Measurements from ENCODE around the gene CNOT9.

GRCh38 chr2:218547511-218547910 lies 21.1 kb upstream of the CNOT9 start:
- no peak for TF ChIP-seq POLR2A (IDR thresholded peaks at IDR 0.05)
- TF ChIP-seq, protein P1, sequence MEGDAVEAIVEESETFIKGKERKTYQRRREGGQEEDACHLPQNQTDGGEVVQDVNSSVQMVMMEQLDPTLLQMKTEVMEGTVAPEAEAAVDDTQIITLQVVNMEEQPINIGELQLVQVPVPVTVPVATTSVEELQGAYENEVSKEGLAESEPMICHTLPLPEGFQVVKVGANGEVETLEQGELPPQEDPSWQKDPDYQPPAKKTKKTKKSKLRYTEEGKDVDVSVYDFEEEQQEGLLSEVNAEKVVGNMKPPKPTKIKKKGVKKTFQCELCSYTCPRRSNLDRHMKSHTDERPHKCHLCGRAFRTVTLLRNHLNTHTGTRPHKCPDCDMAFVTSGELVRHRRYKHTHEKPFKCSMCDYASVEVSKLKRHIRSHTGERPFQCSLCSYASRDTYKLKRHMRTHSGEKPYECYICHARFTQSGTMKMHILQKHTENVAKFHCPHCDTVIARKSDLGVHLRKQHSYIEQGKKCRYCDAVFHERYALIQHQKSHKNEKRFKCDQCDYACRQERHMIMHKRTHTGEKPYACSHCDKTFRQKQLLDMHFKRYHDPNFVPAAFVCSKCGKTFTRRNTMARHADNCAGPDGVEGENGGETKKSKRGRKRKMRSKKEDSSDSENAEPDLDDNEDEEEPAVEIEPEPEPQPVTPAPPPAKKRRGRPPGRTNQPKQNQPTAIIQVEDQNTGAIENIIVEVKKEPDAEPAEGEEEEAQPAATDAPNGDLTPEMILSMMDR (IDR thresholded peaks at IDR 0.05): no peak
- no peak for TF ChIP-seq POLR2AphosphoS5 (IDR thresholded peaks at IDR 0.05)
- no peak for TF ChIP-seq EP300 (IDR thresholded peaks at IDR 0.05; ENCODE audit: low read depth)

Measured in transverse colon (tissue), 4 donors.